ENCODE data around the gene ELF1.
A peak's percentile ranks its signal among the peaks of the same experiment; 100 is the strongest.
"Not testable (repeated sequence)": the region's sequence is repeated elsewhere in the genome, so short reads cannot be mapped to it uniquely, and the experiment has no call there.

ELF1 gene

GRCh38 chr13:40982772-40983171, 36.3 kb downstream of the ELF1 start:
- no peak for DNase-seq (ENCODE audit: low spot score)

- DNase-seq (ENCODE audit: low spot score): no peak
Observed at GRCh38 chr13:40981949-40982348, 37.2 kb downstream of the ELF1 start.

- no peak for DNase-seq (ENCODE audit: low spot score)
Observed at GRCh38 chr13:40981361-40981760, 37.8 kb downstream of the ELF1 start.

- no peak for DNase-seq (ENCODE audit: low spot score)
Observed at GRCh38 chr13:40980461-40980860, 38.7 kb downstream of the ELF1 start.

- DNase-seq (ENCODE audit: low spot score): no peak
Observed at GRCh38 chr13:40979232-40979631, 39.9 kb downstream of the ELF1 start.

GRCh38 chr13:40978109-40978508, 41.0 kb downstream of the ELF1 start:
- not testable (repeated sequence) for DNase-seq (ENCODE audit: low spot score)

GRCh38 chr13:40975441-40975840, 43.7 kb downstream of the ELF1 start:
- DNase-seq (ENCODE audit: low spot score): no peak

GRCh38 chr13:40974460-40975407, 44.4 kb downstream of the ELF1 start:
- peak; percentile 52 for DNase-seq (ENCODE audit: low spot score)

GRCh38 chr13:40973409-40973808, 45.7 kb downstream of the ELF1 start:
- DNase-seq (ENCODE audit: low spot score): no peak

GRCh38 chr13:40971321-40971720, 47.8 kb downstream of the ELF1 start:
- no peak for DNase-seq (ENCODE audit: low spot score)

- no peak for DNase-seq (ENCODE audit: low spot score)
Observed at GRCh38 chr13:40970803-40971202, 48.3 kb downstream of the ELF1 start.

GRCh38 chr13:40969169-40969901, 49.8 kb downstream of the ELF1 start:
- no peak for DNase-seq (ENCODE audit: low spot score)

GRCh38 chr13:40968416-40969000, 50.6 kb downstream of the ELF1 start:
- no peak for DNase-seq (ENCODE audit: low spot score)

- no peak for DNase-seq (ENCODE audit: low spot score)
Observed at GRCh38 chr13:40966298-40966697, 52.8 kb downstream of the ELF1 start.

- no peak for DNase-seq (ENCODE audit: low spot score)
Observed at GRCh38 chr13:40963927-40964326, 55.2 kb downstream of the ELF1 start.

- DNase-seq (ENCODE audit: low spot score): no peak
Observed at GRCh38 chr13:40961826-40962225, 57.3 kb downstream of the ELF1 start.

- no peak for DNase-seq (ENCODE audit: low spot score)
Observed at GRCh38 chr13:40961214-40961613, 57.9 kb downstream of the ELF1 start.

GRCh38 chr13:40960716-40961115, 58.4 kb downstream of the ELF1 start:
- no peak for DNase-seq (ENCODE audit: low spot score)

GRCh38 chr13:40958655-40959054, 60.5 kb downstream of the ELF1 start:
- DNase-seq (ENCODE audit: low spot score): no peak

GRCh38 chr13:40946485-40946884, 72.6 kb downstream of the ELF1 start:
- no peak for DNase-seq (ENCODE audit: low spot score)

GRCh38 chr13:40943073-40943472, 76.0 kb downstream of the ELF1 start:
- DNase-seq (ENCODE audit: low spot score): no peak

- no peak for DNase-seq (ENCODE audit: low spot score)
Observed at GRCh38 chr13:40941581-40941980, 77.5 kb downstream of the ELF1 start.

GRCh38 chr13:40940841-40941240, 78.3 kb downstream of the ELF1 start:
- no peak for DNase-seq (ENCODE audit: low spot score)

Data from D341Med (cell line).